ENCODE data around the gene SPOUT1.
"Not testable (repeated sequence)": the region's sequence is repeated elsewhere in the genome, so short reads cannot be mapped to it uniquely, and the experiment has no call there.

Gene SPOUT1, protein sequence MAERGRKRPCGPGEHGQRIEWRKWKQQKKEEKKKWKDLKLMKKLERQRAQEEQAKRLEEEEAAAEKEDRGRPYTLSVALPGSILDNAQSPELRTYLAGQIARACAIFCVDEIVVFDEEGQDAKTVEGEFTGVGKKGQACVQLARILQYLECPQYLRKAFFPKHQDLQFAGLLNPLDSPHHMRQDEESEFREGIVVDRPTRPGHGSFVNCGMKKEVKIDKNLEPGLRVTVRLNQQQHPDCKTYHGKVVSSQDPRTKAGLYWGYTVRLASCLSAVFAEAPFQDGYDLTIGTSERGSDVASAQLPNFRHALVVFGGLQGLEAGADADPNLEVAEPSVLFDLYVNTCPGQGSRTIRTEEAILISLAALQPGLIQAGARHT

DNA sequence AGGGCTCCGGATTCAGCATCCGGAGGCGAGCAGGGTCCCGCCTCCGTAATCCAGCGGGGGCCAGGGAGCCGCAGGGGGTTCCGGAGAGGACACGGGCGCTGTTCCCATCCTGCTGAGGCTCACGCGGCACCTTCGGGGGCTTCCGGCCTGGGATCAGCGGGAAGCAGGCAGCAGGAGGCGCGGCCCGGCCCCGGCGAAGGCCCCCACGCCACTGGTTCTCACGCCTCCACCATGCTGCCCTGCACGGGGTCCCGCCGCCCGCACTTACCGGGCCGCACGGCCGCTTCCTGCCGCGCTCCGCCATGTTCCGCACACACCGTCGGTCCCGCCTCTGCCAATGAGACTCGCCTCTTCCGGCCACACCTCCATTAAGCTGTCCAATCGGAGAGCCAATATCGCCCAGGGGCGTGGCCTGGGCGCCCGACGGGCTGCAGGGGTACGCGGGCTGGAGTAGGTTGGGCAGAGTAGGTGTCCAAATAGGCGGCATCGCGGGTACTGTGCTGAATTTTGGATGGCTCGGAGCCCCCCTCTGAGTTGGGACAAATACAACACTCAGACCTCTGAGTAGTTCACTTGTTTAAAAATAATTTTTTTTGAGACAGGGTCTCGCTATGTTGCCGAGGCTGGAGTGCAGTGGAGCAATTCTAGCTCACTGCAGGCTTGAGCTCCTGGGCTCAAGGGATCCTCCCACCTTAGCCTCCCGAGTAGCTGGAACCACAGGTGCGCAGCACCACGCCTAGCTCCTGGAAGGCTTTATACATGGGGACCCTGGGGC, at the start of gene SPOUT1:
Gene SPOUT1 (minus strand): TSS at position 318 of the 775 bp plus-strand sequence. CDS start 14 bp downstream, at position 304.
- peak; percentile 67 to 94 for DNase-seq

GRCh38 chr9:128877852-128878251, 48.3 kb upstream of the SPOUT1 start:
- DNase-seq, result no peak

DNA sequence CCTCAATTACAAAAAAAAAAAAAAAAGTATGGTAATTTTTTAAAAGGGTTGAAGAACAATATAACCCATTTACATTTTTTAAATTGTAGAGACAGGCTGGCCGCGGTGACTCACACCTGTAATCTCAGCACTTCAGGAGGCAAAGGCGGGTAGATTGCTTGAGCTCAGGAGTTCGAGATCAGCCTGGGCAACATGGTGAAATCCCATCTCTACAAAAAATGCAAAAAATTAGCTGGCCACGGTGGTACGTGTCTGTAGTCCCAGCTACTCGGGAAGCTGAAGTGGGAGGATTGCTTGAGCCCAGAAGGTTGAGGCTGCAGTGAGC, 41.3 kb upstream of the SPOUT1 start:
- DNase-seq, result not testable (repeated sequence)

DNA sequence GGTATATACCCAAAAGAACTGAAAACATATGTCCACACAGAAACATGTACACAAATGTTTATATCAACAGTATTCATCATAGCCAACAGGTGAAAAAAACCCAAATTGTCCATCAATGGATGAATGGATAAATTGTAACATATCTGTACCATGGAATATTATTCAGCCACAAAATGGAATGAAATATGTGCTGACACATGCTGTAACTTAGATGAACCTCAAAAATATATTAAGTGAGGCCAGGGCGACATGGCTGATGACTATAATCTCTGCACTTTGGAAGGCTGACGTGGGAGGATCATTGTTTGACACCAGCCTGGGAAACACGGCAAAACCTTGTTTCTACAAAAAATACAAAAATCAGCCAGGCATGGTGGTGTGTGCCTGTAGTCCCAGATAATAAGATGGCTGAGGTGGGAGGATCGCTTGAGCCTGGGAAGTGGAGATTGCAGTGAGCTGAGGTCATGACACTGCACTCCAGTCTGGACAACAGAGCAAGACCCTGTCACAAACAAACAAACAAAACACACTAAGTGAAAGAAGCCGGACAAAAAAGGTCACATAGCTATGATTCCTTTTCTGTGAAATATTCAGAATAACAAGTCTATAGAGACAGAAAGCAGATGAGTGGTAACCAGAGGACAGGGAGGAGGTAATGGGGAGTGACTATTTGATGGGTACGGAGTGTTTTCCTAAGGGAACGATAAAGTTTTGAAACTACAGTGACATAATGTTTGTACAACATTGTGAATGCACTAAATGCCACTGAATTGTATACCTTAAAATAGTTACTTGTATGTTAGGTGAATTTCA, 40.7 kb upstream of the SPOUT1 start:
- DNase-seq, result no peak

GRCh38 chr9:128863647-128864046, 34.1 kb upstream of the SPOUT1 start:
- peak; percentile 51 to 53 for DNase-seq

- DNase-seq, result no peak
Observed at GRCh38 chr9:128862401-128862851, 32.8 kb upstream of the SPOUT1 start.

- DNase-seq, result no peak
Observed at GRCh38 chr9:128861501-128861900, 31.9 kb upstream of the SPOUT1 start.

- no peak for DNase-seq
Observed at GRCh38 chr9:128860937-128861336, 31.3 kb upstream of the SPOUT1 start.

DNA sequence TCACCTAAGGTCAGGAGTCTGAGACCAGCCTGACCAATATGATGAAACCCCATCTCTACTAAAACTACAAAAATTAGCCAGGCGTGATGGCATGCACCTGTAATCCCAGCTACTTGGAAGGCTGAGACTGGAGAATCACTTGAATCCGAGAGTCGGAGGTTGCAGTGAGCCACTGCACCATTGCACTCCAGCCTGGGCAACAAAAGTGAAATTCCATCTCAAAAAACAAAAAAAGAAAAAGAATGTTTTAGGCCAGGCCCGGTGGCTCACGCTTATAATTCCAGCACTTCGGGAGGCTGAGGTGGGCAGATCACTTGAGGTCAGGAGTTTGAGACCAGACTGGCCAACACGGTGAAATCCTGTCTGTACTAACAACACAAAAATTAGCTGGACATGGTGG, 28.9 kb upstream of the SPOUT1 start:
- not testable (repeated sequence) for DNase-seq

DNA sequence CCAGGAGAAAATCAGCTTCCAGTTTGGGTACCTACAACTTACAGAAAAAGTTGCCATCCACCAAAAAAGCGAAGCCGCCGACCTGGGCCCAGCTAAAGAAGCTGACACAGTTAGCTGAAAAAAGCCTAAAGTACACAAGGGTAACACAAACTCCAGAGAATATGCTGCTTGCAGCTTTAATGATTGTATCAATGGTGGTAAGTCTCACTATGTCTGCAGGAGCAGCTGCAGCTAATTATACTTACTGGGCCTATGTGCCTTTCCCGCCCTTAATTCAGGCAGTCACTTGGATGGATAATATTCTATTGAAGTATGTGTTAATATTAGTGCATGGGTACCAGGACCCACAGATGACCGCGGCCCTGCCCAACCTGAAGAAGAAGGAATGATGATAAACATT, 24.9 kb upstream of the SPOUT1 start:
- DNase-seq, result not testable (repeated sequence)

DNA sequence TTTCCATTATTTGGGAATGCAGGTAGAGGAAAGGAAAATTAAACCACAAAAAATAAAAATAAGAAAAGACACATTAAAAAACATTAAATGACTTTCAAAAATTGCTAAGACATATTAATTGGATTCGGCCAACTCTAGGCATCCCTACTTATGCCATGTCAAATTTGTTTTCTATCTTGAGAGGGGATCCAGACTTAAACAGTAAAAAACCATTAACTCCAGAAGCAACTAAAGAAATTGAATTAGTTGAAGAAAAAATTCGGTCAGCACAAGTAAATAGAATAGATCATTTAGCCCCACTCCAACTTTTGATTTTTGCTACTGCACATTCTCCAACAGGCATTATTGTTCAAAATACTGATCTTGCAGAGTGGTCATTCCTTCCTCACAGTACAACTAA, 23.1 kb upstream of the SPOUT1 start:
- DNase-seq, result not testable (repeated sequence)

DNA sequence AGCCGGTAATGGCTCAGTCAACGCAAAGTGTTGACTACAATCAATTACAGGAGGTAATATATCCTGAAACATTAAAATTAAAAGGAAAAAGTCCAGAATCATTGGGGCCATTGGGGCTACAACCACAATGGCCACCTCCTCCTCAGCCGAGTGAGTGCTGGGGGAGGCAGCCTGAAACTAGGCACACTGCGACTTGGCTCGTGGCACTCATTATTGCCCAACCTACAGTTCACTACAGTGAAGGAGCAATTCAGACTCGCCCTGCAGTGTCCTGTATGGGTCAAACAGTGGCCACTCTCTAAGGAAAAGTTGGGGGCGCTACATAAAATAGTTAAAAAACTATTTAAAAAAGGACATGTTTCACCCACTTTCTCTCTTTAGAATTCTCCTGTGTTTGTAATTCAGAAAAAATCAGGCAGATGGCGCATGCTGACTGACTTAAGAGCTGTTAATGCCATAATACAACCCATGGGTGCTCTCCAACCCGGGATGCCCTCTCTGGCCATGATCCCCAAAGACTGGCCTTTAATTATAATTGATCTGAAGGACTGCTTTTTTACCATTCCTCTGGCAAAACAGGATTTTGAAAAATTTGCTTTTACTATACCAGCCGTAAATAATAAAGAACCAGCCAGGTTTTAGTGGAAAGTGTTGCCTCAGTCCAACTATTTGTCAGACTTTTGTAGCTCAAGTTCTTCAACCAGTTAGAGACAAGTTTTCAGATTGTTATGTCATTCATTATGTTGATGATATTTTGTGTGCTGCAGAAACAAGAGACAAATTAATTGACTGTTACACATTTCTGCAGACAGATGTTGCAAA, 22.4 kb upstream of the SPOUT1 start:
- peak in 1 of 2 donors; percentile 5 for DNase-seq

DNA sequence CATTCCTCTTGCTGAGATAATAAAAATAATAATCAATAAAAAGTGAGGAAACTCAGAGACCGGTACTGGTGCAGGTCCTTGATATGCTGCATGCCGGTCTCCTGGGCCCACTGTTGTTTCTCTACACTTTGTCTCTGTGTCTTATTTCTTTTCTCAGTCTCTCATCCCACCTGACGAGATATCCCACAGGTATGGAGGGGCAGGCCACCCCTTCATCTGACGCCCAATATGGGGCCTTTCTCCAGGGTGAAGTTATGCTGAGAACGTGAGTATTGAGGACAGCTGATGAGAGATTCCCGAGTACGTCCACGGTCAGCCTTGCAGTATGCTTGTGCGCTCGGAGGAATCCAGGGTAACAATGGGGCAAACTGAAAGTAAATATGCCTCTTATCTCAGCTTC, 21.4 kb upstream of the SPOUT1 start:
- DNase-seq, result not testable (repeated sequence)

DNA sequence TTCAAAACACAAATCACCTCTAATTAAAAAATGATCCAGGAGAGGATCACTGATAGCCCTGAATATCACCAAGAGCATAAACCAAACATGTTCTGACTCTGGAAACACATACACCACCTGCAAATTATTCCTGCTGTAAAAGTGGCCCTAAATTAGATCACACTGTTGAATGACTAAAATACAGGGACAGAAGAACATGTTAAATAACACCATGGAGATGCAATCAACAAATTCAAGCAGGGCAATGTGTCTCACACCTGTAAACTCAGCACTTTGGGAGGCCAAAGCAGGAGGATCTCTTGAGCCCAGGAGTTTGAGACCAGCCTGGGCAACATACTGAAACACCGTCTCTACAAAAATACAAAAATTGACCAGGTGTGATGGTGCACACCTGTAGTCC, 18.2 kb upstream of the SPOUT1 start:
- DNase-seq, result no peak

- no peak for DNase-seq
Observed at GRCh38 chr9:128846680-128847030, 17.1 kb upstream of the SPOUT1 start.

DNA sequence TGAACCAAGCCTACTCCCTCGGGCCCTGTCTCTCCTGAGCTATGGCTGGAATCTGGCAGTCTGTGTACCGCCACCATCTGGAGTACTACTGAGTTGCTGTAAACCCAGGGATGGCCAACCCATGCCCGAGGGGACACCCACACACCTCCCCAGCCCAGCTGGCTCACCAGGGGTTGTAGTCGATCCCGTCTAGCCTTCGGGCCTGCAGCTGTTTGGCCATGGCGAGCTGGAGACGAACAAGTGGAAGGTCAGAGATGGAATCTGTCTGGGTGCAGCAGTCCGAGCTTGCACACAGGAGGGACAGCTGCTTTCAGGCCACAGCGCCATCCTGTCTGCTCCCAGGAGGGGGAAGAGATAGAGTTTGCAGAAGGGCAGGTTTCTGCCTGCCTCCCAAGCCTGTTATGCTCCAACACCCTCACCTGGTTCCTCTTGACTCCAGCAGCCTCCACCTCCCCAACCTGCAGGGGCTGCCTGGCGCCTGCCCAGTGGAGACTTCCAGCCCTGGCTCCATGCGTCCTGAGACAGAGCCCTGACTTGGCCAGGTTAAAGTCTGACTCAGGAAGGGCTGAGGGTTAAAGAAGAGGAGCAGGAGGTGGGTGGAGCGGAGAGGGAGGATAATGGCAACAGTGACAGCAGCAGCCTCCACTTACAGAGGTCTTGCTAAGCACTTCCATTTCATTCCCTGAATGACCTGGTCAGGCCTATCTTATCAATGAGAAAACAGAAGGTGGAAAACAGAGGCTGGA, 15.8 kb upstream of the SPOUT1 start:
- no peak for DNase-seq

- not testable (repeated sequence) for DNase-seq
Observed at GRCh38 chr9:128843171-128843570, 13.6 kb upstream of the SPOUT1 start.

DNA sequence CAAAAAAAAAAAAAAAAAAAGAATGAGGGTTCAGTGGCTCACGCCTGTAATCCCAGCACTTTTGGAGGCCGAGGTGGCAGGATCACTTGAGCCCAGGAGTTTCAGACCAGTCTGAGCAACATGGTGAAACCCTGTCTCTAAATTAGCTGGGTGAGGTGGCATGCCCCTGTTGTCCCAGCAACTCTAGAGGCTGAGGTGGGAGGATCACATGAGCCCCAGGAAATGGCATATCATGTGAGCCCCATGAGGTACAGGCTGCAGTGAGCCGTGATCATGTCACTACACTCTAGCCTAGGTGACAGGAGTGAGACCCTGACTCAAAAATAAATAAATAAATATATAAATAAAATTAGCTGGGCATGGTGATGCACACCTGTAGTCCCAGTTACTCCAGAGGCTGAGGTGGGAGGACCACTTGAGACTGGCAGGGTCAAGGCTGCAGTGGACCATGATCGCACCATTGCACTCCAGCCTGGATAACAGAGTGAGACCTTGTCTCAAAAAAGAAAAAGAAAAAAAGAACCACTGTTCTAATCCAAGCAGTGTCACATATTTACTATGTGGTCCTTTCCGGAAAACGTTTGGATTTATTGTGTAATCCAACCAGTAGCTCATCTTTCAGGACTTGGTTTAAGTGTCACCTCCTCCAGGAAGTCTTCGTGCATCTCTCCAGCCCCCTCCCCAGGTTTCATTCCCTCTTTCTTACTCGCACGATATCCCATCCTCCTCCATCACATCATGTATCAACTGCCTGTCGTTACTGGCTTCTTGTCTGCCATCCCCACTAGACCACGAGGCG, 12.3 kb upstream of the SPOUT1 start:
- no peak for DNase-seq

GRCh38 chr9:128840524-128840923, 10.9 kb upstream of the SPOUT1 start:
- DNase-seq, result no peak

DNA sequence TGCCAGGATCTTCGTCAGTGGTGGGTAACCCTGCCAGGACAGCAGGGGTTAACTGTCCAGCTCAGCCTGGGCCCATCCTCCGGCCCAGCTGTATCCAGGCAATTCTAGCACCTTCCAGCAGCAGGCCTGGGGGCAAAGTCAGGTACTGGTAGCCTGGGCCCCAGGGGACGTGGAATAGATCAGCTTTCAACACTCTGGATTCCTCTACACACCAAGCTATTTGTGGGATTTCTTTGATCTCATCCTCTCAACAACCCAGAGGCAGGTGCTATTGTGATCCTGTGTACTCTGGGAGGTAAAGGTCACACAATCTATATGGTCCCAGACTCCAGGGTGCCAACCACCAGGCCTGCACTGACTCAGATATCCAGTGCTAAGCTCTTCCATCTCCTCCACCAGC, 8.7 kb upstream of the SPOUT1 start:
- DNase-seq, result no peak
